ENCODE results near the gene DIP2C.

DNA sequence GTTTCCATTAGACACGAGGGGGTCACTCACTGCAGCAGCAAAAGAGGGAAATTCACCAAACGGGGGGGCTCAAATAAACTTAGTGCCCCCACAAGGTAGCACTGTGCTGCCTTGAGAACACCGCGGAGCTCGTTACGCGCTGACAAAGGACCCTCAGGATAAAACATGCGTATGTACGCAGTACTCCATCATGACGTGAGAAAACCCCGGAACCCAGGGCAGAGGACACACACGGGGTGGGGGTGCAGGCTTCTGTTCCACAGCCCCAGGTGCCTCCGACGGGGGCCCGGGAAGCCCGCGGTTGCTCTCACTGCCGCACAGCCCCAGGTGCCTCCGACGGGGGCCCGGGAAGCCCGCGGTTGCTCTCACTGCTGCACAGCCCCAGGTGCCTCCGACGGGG lies 321.8 kb downstream of the DIP2C start:
- TF ChIP-seq, protein P1, sequence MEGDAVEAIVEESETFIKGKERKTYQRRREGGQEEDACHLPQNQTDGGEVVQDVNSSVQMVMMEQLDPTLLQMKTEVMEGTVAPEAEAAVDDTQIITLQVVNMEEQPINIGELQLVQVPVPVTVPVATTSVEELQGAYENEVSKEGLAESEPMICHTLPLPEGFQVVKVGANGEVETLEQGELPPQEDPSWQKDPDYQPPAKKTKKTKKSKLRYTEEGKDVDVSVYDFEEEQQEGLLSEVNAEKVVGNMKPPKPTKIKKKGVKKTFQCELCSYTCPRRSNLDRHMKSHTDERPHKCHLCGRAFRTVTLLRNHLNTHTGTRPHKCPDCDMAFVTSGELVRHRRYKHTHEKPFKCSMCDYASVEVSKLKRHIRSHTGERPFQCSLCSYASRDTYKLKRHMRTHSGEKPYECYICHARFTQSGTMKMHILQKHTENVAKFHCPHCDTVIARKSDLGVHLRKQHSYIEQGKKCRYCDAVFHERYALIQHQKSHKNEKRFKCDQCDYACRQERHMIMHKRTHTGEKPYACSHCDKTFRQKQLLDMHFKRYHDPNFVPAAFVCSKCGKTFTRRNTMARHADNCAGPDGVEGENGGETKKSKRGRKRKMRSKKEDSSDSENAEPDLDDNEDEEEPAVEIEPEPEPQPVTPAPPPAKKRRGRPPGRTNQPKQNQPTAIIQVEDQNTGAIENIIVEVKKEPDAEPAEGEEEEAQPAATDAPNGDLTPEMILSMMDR (IDR thresholded peaks at IDR 0.05): no peak
- no peak for TF ChIP-seq POLR2A (IDR thresholded peaks at IDR 0.05)
